Central memory CD8-positive, alpha-beta T cell (primary cell): ENCODE measurements around the gene ARHGAP23.

ENCODE experiments used
- ATAC-seq: fragments of 150-1000 bp; cut with Tn5 transposase; replicated peaks from 2 replicates; pipeline ENCODE4 v1.10.0; 2022; ENCODE audit warnings: mild to moderate bottlenecking, moderate FRiP score, moderate number of reproducible peaks; ENCODE audit not compliant: poor library complexity, severe bottlenecking; ENCODE audit errors: extremely low read depth
- DNase-seq, 2 donors: peaks; one replicate each; pipeline ENCODE4 v3.0.0; 2021; ENCODE audit warnings: low spot score in 2 of 2
- H3K27ac Mint-ChIP-seq: one replicate; pipeline ENCODE4 v1.8.0; 2022; ENCODE audit warnings: low read depth, mild to moderate bottlenecking, moderate library complexity, mixed read lengths
- H3K27me3 Mint-ChIP-seq: one replicate; pipeline ENCODE4 v1.8.0; 2022; ENCODE audit warnings: mixed read lengths
- H3K36me3 Mint-ChIP-seq: one replicate; pipeline ENCODE4 v1.8.0; 2022; ENCODE audit warnings: mild to moderate bottlenecking, moderate library complexity, mixed read lengths; ENCODE audit not compliant: insufficient read depth
- H3K4me1 Mint-ChIP-seq: one replicate; pipeline ENCODE4 v1.8.0; 2022; ENCODE audit warnings: mixed read lengths
- H3K4me3 Mint-ChIP-seq: one replicate; pipeline ENCODE4 v1.8.0; 2022; ENCODE audit warnings: mild to moderate bottlenecking, moderate library complexity, mixed read lengths
- H3K9me3 Mint-ChIP-seq: one replicate; pipeline ENCODE4 v1.8.0; 2022; ENCODE audit warnings: mixed read lengths

The ARHGAP23 gene

GRCh38 chr17:38428112-38428642, at the start of gene ARHGAP23:
ARHGAP23 (plus strand) TSS chr17:38428464; CDS start chr17:38428486, 22 bp downstream.
- no peak within 1 kb of the TSS for H3K27ac Mint-ChIP-seq
- peaks cover 7% of the 10 kb centered on the region for H3K4me1 Mint-ChIP-seq
- peaks cover 27% of the 10 kb centered on the region for H3K27me3 Mint-ChIP-seq
- peak within 1 kb of the TSS; percentile 67 for H3K4me3 Mint-ChIP-seq
- H3K36me3 Mint-ChIP-seq: peaks cover 1% of the 10 kb centered on the region
- ATAC-seq: peak; percentile 52
- no peak for DNase-seq
- H3K9me3 Mint-ChIP-seq: no peaks in the 10 kb centered on the region

- no peak overlapping the region for H3K4me3 Mint-ChIP-seq
- DNase-seq (no peak), ATAC-seq (no peak)
- H3K27ac Mint-ChIP-seq: no peak overlapping the region
- H3K27me3 Mint-ChIP-seq: no peaks in the 10 kb centered on the region
- H3K9me3 Mint-ChIP-seq: no peaks in the 10 kb centered on the region
- H3K4me1 Mint-ChIP-seq: no peaks in the 10 kb centered on the region
- H3K36me3 Mint-ChIP-seq: peaks cover 26% of the 10 kb centered on the region
These were observed 48.8 kb upstream of the ARHGAP23 start for GRCh38 chr17:38379448-38379847.

GRCh38 chr17:38395090-38395489, 33.2 kb upstream of the ARHGAP23 start:
- no peaks in the 10 kb centered on the region for H3K9me3 Mint-ChIP-seq
- no peak overlapping the region for H3K27ac Mint-ChIP-seq
- DNase-seq (no peak), ATAC-seq (no peak)
- no peak overlapping the region for H3K4me3 Mint-ChIP-seq
- H3K36me3 Mint-ChIP-seq: peaks cover 13% of the 10 kb centered on the region
- H3K27me3 Mint-ChIP-seq: no peaks in the 10 kb centered on the region
- H3K4me1 Mint-ChIP-seq: no peaks in the 10 kb centered on the region

GRCh38 chr17:38397227-38397626, 31.0 kb upstream of the ARHGAP23 start:
- Mint-ChIP-seq H3K4me1 (no peaks in the 10 kb centered on the region), H3K4me3 (no peak overlapping the region), H3K27me3 (no peaks in the 10 kb centered on the region), H3K27ac (no peak overlapping the region), H3K36me3 (peaks cover 19% of the 10 kb centered on the region), H3K9me3 (no peaks in the 10 kb centered on the region)
- DNase-seq (no peak), ATAC-seq (no peak)

- no peaks in the 10 kb centered on the region for H3K27me3 Mint-ChIP-seq
- peaks cover 21% of the 10 kb centered on the region for H3K36me3 Mint-ChIP-seq
- H3K9me3 Mint-ChIP-seq: no peaks in the 10 kb centered on the region
These were observed 28.0 kb upstream of the ARHGAP23 start for GRCh38 chr17:38400286-38400685.

GRCh38 chr17:38401459-38401858, 26.8 kb upstream of the ARHGAP23 start:
- H3K27ac Mint-ChIP-seq: no peak overlapping the region
- DNase-seq (no peak), ATAC-seq (no peak)
- no peaks in the 10 kb centered on the region for H3K4me1 Mint-ChIP-seq
- H3K36me3 Mint-ChIP-seq: peaks cover 19% of the 10 kb centered on the region
- H3K4me3 Mint-ChIP-seq: no peak overlapping the region
- H3K27me3 Mint-ChIP-seq: no peaks in the 10 kb centered on the region
- H3K9me3 Mint-ChIP-seq: no peaks in the 10 kb centered on the region

More at GRCh38 chr17:38400286-38400685, 28.0 kb upstream of the ARHGAP23 start:
- H3K4me3 Mint-ChIP-seq: no peak overlapping the region
- DNase-seq (no peak), ATAC-seq (no peak)
- H3K27ac Mint-ChIP-seq: no peak overlapping the region
- H3K4me1 Mint-ChIP-seq: no peaks in the 10 kb centered on the region

GRCh38 chr17:38402897-38403296, 25.4 kb upstream of the ARHGAP23 start:
- no peak for DNase-seq
- peaks cover 15% of the 10 kb centered on the region for H3K36me3 Mint-ChIP-seq
- no peaks in the 10 kb centered on the region for H3K9me3 Mint-ChIP-seq
- H3K4me3 Mint-ChIP-seq: no peak overlapping the region
- H3K27me3 Mint-ChIP-seq: no peaks in the 10 kb centered on the region
- no peak overlapping the region for H3K27ac Mint-ChIP-seq
- H3K4me1 Mint-ChIP-seq: no peaks in the 10 kb centered on the region
- ATAC-seq: no peak

GRCh38 chr17:38403491-38403890, 24.8 kb upstream of the ARHGAP23 start:
- H3K4me1 Mint-ChIP-seq: no peaks in the 10 kb centered on the region
- H3K36me3 Mint-ChIP-seq: peaks cover 15% of the 10 kb centered on the region
- ATAC-seq: no peak

GRCh38 chr17:38404174-38404943, 23.9 kb upstream of the ARHGAP23 start:
- H3K4me1 Mint-ChIP-seq: no peaks in the 10 kb centered on the region
- H3K27me3 Mint-ChIP-seq: no peaks in the 10 kb centered on the region
- ATAC-seq (no peak), DNase-seq (no peak)
- H3K9me3 Mint-ChIP-seq: no peaks in the 10 kb centered on the region
- H3K36me3 Mint-ChIP-seq: peaks cover 14% of the 10 kb centered on the region
- H3K27ac Mint-ChIP-seq: no peak overlapping the region
- no peak overlapping the region for H3K4me3 Mint-ChIP-seq

More at GRCh38 chr17:38403491-38403890, 24.8 kb upstream of the ARHGAP23 start:
- Mint-ChIP-seq H3K27me3 (no peaks in the 10 kb centered on the region), H3K27ac (no peak overlapping the region), H3K4me3 (no peak overlapping the region), H3K9me3 (no peaks in the 10 kb centered on the region)
- DNase-seq: no peak

GRCh38 chr17:38405654-38406053, 22.6 kb upstream of the ARHGAP23 start:
- peaks cover 7% of the 10 kb centered on the region for H3K36me3 Mint-ChIP-seq
- H3K27me3 Mint-ChIP-seq: peaks cover 8% of the 10 kb centered on the region
- H3K4me3 Mint-ChIP-seq: no peak overlapping the region
- DNase-seq (no peak), ATAC-seq (no peak)
- no peak overlapping the region for H3K27ac Mint-ChIP-seq
- no peaks in the 10 kb centered on the region for H3K9me3 Mint-ChIP-seq
- H3K4me1 Mint-ChIP-seq: no peaks in the 10 kb centered on the region

- Mint-ChIP-seq H3K27ac (no peak overlapping the region), H3K36me3 (no peaks in the 10 kb centered on the region), H3K9me3 (no peaks in the 10 kb centered on the region), H3K4me1 (no peaks in the 10 kb centered on the region), H3K4me3 (no peak overlapping the region), H3K27me3 (peaks cover 30% of the 10 kb centered on the region)
- DNase-seq (no peak), ATAC-seq (no peak)
These were observed 18.1 kb upstream of the ARHGAP23 start for GRCh38 chr17:38410201-38410600.

GRCh38 chr17:38415250-38416194, 12.7 kb upstream of the ARHGAP23 start:
- ATAC-seq: no peak
- Mint-ChIP-seq H3K9me3 (no peaks in the 10 kb centered on the region), H3K27ac (no peak overlapping the region), H3K36me3 (no peaks in the 10 kb centered on the region), H3K27me3 (peaks cover 75% of the 10 kb centered on the region), H3K4me1 (peaks cover 6% of the 10 kb centered on the region), H3K4me3 (no peak overlapping the region)
- DNase-seq: no peak
